GM12864 (cell line): ENCODE data around the gene RAB44.

Experiments
- DNase-seq: peaks from one replicate; pipeline ENCODE4 v3.0.0-alpha.2; 2011; ENCODE audit warnings: low read depth
- H3K4me3 ChIP-seq: 2 replicates; pipeline ENCODE4 v1.5.1; 2011; ENCODE audit warnings: mild to moderate bottlenecking, low read depth, low read length, control low read depth
- CTCF ChIP-seq: IDR thresholded peaks from 2 replicates; pipeline ENCODE4 v1.5.1; 2011; ENCODE audit warnings: low read depth, mild to moderate bottlenecking, moderate library complexity, low read length, control low read depth, inconsistent platforms; ENCODE audit errors: missing control alignments

Gene RAB44

GRCh38 chr6:36668591-36668990, 29.0 kb upstream of the RAB44 start:
- no peak overlapping the region for H3K4me3 ChIP-seq
- TF ChIP-seq CTCF, result no peak
- no peak for DNase-seq

GRCh38 chr6:36669002-36669401, 28.6 kb upstream of the RAB44 start:
- no peak for TF ChIP-seq CTCF
- no peak overlapping the region for H3K4me3 ChIP-seq
- no peak for DNase-seq

- DNase-seq, result no peak
- H3K4me3 ChIP-seq, result no peak overlapping the region
- TF ChIP-seq CTCF, result no peak
Observed at GRCh38 chr6:36670271-36670670, 27.4 kb upstream of the RAB44 start.

GRCh38 chr6:36671687-36672375, 25.8 kb upstream of the RAB44 start:
- no peak overlapping the region for H3K4me3 ChIP-seq
- TF ChIP-seq CTCF, result no peak
- DNase-seq, result no peak

GRCh38 chr6:36673882-36674281, 23.7 kb upstream of the RAB44 start:
- H3K4me3 ChIP-seq, result no peak overlapping the region
- no peak for TF ChIP-seq CTCF
- no peak for DNase-seq

- no peak for DNase-seq
- TF ChIP-seq CTCF, result no peak
- no peak overlapping the region for H3K4me3 ChIP-seq
Observed at GRCh38 chr6:36674942-36675341, 22.7 kb upstream of the RAB44 start.
